ENCODE data around the gene PNPLA2.

PNPLA2 gene

DNA sequence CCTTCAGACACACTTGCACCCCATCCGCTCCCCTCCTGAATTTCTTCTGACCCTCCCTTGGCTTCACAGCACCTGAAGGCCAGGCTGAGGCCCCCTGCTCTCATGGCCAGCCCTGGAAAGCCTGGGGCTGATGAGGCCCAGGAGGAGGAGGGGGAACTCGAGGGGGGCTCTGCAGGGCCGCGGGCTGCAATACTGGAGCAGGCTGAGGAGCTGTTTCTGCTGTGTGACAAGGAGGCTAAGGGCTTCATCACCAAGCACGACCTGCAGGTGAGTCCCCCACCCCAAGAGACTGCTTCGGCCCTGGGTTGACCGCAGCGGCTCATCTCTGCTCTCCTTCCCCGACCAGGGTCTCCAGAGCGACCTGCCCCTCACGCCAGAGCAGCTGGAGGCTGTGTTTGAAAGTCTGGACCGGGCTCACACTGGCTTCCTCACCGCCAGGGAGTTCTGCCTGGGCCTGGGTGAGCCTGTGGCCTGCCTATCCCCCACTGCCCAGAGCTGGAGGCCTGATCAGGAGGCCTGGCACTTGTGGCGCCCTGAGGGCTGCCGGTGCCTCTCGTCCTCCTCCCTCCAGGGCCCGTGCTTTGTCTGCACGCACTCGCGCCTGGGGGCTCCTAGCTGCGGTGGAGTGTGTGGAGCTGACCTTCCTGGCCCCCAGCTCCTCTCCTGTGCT, 9.9 kb downstream of the PNPLA2 start:
- Histone ChIP-seq H3K27me3 (ENCODE audit: insufficient read depth, low read length) (peaks cover 22% of the 10 kb centered on the region), H3K9ac (ENCODE audit: low read length) (no peak overlapping the region), H3K4me3 (ENCODE audit: low read depth, low read length, poor library complexity, severe bottlenecking) (no peak overlapping the region), H2AFZ (ENCODE audit: low read length) (no peak overlapping the region), H3K79me2 (ENCODE audit: insufficient read depth, low read length) (no peaks in the 10 kb centered on the region), H3K27ac (ENCODE audit: low read depth, low read length, poor library complexity, severe bottlenecking) (no peak overlapping the region), H3K4me2 (ENCODE audit: low read length) (no peak overlapping the region), H3K9me3 (ENCODE audit: low read length) (no peaks in the 10 kb centered on the region), H3K9me2 (ENCODE audit: low read depth, low read length) (no peaks in the 10 kb centered on the region), H3K36me3 (ENCODE audit: insufficient read depth, low read length) (peaks cover 14% of the 10 kb centered on the region), H3F3A (ENCODE audit: insufficient read depth, low read length) (no peaks in the 10 kb centered on the region), H4K20me1 (ENCODE audit: insufficient read depth, low read length) (no peaks in the 10 kb centered on the region), H3K4me1 (ENCODE audit: insufficient read depth, low read length, severe bottlenecking) (peaks cover 31% of the 10 kb centered on the region)
- no peak for TF ChIP-seq EZH2 (IDR thresholded peaks at IDR 0.05; ENCODE audit: borderline replicate concordance, low read length)
- TF ChIP-seq, protein P1, sequence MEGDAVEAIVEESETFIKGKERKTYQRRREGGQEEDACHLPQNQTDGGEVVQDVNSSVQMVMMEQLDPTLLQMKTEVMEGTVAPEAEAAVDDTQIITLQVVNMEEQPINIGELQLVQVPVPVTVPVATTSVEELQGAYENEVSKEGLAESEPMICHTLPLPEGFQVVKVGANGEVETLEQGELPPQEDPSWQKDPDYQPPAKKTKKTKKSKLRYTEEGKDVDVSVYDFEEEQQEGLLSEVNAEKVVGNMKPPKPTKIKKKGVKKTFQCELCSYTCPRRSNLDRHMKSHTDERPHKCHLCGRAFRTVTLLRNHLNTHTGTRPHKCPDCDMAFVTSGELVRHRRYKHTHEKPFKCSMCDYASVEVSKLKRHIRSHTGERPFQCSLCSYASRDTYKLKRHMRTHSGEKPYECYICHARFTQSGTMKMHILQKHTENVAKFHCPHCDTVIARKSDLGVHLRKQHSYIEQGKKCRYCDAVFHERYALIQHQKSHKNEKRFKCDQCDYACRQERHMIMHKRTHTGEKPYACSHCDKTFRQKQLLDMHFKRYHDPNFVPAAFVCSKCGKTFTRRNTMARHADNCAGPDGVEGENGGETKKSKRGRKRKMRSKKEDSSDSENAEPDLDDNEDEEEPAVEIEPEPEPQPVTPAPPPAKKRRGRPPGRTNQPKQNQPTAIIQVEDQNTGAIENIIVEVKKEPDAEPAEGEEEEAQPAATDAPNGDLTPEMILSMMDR (IDR thresholded peaks at IDR 0.05; ENCODE audit: low read length): no peak

DNA sequence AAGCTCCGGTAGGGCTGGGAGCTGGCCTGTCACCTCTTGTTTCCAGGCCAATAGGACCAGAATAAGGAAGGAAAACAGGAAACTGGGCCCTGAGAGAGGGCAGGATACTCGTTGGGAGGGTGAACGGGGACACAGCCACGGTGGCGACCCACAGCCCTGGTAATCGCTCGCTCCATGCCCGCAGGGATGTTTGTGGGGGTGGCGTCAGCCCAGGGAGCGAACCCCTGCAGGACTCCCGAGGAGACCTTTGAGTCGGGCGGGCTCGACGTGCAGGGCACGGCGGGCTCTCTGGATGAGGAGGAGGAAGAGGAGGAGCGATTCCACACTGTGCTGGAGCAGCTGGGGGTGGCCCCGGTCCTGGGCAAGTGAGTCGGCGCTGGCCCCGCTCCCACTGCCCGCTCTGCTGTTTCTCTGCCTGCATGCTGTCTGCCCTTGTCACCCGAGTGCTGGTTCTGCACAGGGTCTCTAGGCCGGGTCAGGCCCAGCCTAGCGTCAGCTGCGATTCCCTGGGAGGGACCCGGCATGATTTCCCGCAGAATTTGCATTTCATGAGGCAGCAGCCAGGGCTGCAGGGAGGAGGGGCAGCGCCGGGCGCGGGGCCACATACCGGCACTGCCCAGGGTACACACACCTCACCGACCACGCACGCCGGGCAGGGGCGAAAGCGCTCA, 10.6 kb downstream of the PNPLA2 start:
- H3K4me3 ChIP-seq (ENCODE audit: low read depth, low read length, poor library complexity, severe bottlenecking): peak overlapping the region; percentile 47

DNA sequence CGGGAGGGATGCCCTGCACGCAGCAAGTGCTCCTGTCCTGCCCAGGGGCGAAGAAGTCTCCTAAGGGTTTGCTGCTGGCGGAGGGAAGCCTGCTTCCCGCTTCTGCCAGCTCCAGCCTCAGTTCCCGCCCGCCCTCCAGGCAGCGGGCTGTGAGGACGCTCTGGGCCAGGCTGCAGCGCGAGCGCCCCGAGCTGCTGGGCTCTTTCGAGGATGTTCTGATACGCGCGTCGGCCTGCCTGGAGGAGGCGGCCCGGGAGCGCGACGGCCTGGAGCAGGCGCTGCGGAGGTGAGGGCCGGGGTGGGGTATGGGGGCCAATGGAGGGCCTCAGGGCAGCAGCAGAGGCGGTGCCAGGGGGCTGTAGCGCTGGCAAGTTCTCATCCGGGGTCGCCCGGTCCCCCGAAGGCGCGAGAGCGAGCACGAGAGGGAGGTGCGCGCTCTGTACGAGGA, 11.2 kb downstream of the PNPLA2 start:
- H3K9me2 ChIP-seq (ENCODE audit: low read depth, low read length): no peaks in the 10 kb centered on the region
- H3K27ac ChIP-seq (ENCODE audit: low read depth, low read length, poor library complexity, severe bottlenecking): no peak overlapping the region
- no peaks in the 10 kb centered on the region for H4K20me1 ChIP-seq (ENCODE audit: insufficient read depth, low read length)
- H3K27me3 ChIP-seq (ENCODE audit: insufficient read depth, low read length): peaks cover 22% of the 10 kb centered on the region
- TF ChIP-seq, protein P1 (IDR thresholded peaks at IDR 0.05; ENCODE audit: low read length): no peak
- TF ChIP-seq EZH2 (IDR thresholded peaks at IDR 0.05; ENCODE audit: borderline replicate concordance, low read length): no peak
- H3K4me1 ChIP-seq (ENCODE audit: insufficient read depth, low read length, severe bottlenecking): peaks cover 31% of the 10 kb centered on the region
- H3K36me3 ChIP-seq (ENCODE audit: insufficient read depth, low read length): peaks cover 10% of the 10 kb centered on the region
- no peaks in the 10 kb centered on the region for H3F3A ChIP-seq (ENCODE audit: insufficient read depth, low read length)
- H3K9ac ChIP-seq (ENCODE audit: low read length): no peak overlapping the region
- H2AFZ ChIP-seq (ENCODE audit: low read length): no peak overlapping the region
- H3K4me2 ChIP-seq (ENCODE audit: low read length): peak overlapping the region; percentile 70
- H3K4me3 ChIP-seq (ENCODE audit: low read depth, low read length, poor library complexity, severe bottlenecking): peak overlapping the region; percentile 47
- H3K79me2 ChIP-seq (ENCODE audit: insufficient read depth, low read length): no peaks in the 10 kb centered on the region
- H3K9me3 ChIP-seq (ENCODE audit: low read length): no peaks in the 10 kb centered on the region

More for the DNA sequence above, 10.6 kb downstream of the PNPLA2 start:
- H3K27me3 ChIP-seq (ENCODE audit: insufficient read depth, low read length): peaks cover 22% of the 10 kb centered on the region
- no peak overlapping the region for H3K9ac ChIP-seq (ENCODE audit: low read length)
- H2AFZ ChIP-seq (ENCODE audit: low read length): no peak overlapping the region
- H3K9me3 ChIP-seq (ENCODE audit: low read length): no peaks in the 10 kb centered on the region
- TF ChIP-seq, protein P1 (IDR thresholded peaks at IDR 0.05; ENCODE audit: low read length): no peak
- TF ChIP-seq EZH2 (IDR thresholded peaks at IDR 0.05; ENCODE audit: borderline replicate concordance, low read length): no peak
- peak overlapping the region; percentile 70 for H3K4me2 ChIP-seq (ENCODE audit: low read length)
- peaks cover 31% of the 10 kb centered on the region for H3K4me1 ChIP-seq (ENCODE audit: insufficient read depth, low read length, severe bottlenecking)
- H3K9me2 ChIP-seq (ENCODE audit: low read depth, low read length): no peaks in the 10 kb centered on the region
- no peaks in the 10 kb centered on the region for H4K20me1 ChIP-seq (ENCODE audit: insufficient read depth, low read length)
- no peak overlapping the region for H3K27ac ChIP-seq (ENCODE audit: low read depth, low read length, poor library complexity, severe bottlenecking)
- H3K79me2 ChIP-seq (ENCODE audit: insufficient read depth, low read length): no peaks in the 10 kb centered on the region
- H3K36me3 ChIP-seq (ENCODE audit: insufficient read depth, low read length): peaks cover 14% of the 10 kb centered on the region
- no peaks in the 10 kb centered on the region for H3F3A ChIP-seq (ENCODE audit: insufficient read depth, low read length)
